Activated effector memory CD4-positive, alpha-beta T cell treated with anti-CD3 and anti-CD28 coated beads, Interleukin-2, amount 50 U/mL, for 16 hours (primary cell): ENCODE data around the gene ZCWPW2.

Experiments
- DNase-seq: peaks from one replicate; pipeline ENCODE4 v3.0.0-alpha.2; 2020

ZCWPW2 gene

GRCh38 chr3:28386049-28386448 is 37.5 kb downstream of the ZCWPW2 start:
- DNase-seq, result no peak

- DNase-seq, result no peak
Observed at GRCh38 chr3:28388978-28389377, 40.5 kb downstream of the ZCWPW2 start.

DNA sequence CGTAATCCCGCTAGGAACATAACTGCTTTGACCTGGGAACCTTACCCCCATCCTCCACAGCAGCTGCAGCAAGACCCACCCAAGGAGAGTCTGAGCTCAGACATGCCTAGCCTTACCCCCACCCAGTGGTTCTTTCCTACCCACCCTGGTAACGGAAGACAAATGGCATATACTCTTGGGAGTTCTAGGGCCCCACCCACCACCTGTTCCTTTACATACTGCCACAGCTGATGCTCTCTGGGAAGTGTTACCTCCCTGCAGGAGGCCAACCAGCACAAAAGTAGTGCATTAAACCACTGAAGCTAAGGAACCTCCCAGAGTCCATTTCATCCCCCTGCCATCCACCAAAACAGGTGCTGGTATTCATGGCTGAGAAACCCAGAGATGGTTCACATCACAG is 50.7 kb downstream of the ZCWPW2 start:
- DNase-seq, result no peak

- DNase-seq, result no peak
Observed at GRCh38 chr3:28406241-28406640, 57.7 kb downstream of the ZCWPW2 start.

GRCh38 chr3:28449398-28449797 is 100.9 kb downstream of the ZCWPW2 start:
- DNase-seq, result no peak

GRCh38 chr3:28462866-28463265 is 114.3 kb downstream of the ZCWPW2 start:
- no peak for DNase-seq

- no peak for DNase-seq
Observed at GRCh38 chr3:28467414-28467813, 118.9 kb downstream of the ZCWPW2 start.

GRCh38 chr3:28476194-28476593 is 127.7 kb downstream of the ZCWPW2 start:
- DNase-seq, result no peak

- DNase-seq, result no peak
Observed at GRCh38 chr3:28476764-28477163, 128.2 kb downstream of the ZCWPW2 start.

- no peak for DNase-seq
Observed at GRCh38 chr3:28485164-28485563, 136.6 kb downstream of the ZCWPW2 start.

- DNase-seq, result no peak
Observed at GRCh38 chr3:28495301-28495700, 146.8 kb downstream of the ZCWPW2 start.

DNA sequence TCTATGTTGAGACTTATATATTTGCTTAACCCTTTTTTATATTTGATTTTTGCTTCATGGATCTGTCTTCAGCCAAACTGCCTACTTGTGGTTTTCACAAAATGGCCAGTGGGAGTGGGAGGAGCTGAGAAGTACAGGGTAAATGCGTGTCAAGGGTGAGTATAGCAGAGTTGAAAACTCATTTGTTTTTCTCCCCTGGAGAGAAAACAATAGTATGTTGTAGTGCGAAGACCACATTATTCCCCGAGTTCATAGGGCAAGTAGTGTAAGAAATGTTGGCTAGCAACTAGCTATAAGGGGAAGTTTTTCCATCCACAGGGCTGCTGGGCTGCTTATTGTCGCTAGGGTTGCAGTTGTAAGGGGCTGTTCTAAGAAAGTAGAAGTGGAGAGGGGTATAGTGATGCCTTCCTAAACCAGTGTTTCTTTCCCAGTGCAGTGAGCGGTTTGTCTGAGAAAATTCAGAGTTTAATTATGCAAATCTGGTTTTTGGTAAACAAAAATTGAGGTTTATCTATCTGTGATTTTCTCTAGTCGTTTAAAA is 153.9 kb downstream of the ZCWPW2 start:
- DNase-seq, result no peak

- no peak for DNase-seq
Observed at GRCh38 chr3:28504976-28505375, 156.5 kb downstream of the ZCWPW2 start.

GRCh38 chr3:28521663-28522062 is 173.1 kb downstream of the ZCWPW2 start:
- no peak for DNase-seq

GRCh38 chr3:28542351-28542750 is 193.8 kb downstream of the ZCWPW2 start:
- no peak for DNase-seq

GRCh38 chr3:28544236-28544635 is 195.7 kb downstream of the ZCWPW2 start:
- DNase-seq, result no peak

GRCh38 chr3:28544831-28545230 is 196.3 kb downstream of the ZCWPW2 start:
- no peak for DNase-seq

GRCh38 chr3:28547677-28548076 is 199.2 kb downstream of the ZCWPW2 start:
- no peak for DNase-seq

GRCh38 chr3:28553175-28553574 is 204.7 kb downstream of the ZCWPW2 start:
- DNase-seq, result no peak

DNA sequence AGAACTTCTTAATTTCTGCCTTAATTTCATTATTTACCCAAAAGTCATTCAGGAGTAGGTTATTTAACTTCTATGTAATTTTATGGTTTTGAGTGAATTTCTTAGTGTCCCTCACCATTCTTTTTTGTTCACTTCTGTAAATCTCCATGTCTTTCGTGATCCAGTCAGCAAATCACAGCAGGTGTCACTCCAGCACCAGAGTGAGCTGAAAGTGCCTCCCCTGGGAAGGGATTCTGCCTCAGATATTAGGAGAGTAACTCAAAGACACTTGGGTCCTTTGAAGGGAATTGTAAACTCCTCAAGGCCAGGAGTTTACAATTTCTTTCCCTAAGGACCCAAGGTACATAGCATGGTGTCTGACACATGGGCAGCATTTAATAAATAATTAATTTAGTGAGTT is 207.7 kb downstream of the ZCWPW2 start:
- no peak for DNase-seq

- DNase-seq, result no peak
Observed at GRCh38 chr3:28564211-28564610, 215.7 kb downstream of the ZCWPW2 start.

- DNase-seq, result no peak
Observed at GRCh38 chr3:28569357-28569756, 220.8 kb downstream of the ZCWPW2 start.

- DNase-seq, result no peak
Observed at GRCh38 chr3:28574036-28574435, 225.5 kb downstream of the ZCWPW2 start.

- no peak for DNase-seq
Observed at GRCh38 chr3:28575100-28575745, 226.7 kb downstream of the ZCWPW2 start.
